ENCODE data around the gene LHPP.

The LHPP gene

DNA sequence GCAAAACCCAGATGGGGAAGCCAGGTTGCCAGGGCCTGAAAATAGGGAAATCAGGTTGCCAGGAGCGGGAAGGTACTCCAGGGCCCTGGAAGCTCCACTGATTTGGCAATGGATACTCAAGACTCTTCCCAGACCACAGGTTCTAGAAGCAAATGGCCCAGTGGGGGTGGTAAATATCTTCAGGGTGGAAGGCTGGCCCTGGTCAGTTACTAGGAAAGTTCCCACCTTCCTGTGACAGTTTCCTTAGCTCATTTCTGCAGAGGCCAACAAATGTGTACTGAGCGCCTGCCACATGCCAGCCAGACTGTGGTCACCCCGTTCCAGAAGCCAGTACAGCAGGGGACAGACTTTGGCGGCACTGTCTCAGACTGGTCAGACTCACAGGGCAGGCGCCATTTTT, 168.9 kb downstream of the LHPP start:
- no peak for DNase-seq

DNA sequence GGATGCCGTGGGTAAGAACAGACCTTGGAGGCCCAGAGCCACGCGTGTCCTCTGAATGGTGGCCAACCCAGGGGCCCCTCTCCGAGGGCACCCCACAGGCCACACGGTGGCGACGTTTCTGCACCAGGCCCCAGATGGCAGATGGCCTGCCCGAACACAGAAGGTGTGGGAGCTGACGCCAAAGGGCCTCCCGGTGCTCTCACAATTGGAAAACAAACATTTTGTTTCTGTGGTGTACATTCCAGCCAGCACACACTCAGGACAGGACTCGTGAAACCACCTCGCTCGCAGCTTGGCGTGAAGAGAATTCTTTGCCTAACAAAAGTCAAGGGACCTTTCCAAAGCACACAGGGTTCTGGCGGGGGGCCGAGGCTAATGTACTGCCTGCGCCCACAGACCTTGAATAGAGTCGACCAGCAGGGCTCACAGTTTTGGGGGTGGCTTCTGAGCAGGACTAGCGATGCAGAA, 170.5 kb downstream of the LHPP start:
- DNase-seq: peak; percentile 57

DNA sequence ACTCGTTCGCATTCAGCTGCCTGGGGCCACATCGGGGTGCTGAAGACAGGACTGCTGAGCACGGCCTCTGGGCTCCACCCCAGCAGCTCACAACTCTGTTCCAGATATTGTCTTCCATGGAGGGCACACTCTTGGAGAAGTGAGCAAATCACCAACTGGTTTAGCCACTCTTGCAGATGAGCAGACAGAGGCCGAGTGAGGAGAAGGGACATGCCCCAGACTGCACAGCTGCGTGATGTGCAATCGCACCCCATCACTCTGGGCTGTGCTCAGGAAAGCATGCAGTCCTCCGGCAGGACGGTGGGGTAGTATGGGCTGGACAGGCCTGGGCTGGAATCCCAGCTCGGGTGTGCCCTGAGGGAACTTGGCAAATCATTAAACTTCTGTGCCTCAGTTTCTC, 170.9 kb downstream of the LHPP start:
- no peak for DNase-seq

DNA sequence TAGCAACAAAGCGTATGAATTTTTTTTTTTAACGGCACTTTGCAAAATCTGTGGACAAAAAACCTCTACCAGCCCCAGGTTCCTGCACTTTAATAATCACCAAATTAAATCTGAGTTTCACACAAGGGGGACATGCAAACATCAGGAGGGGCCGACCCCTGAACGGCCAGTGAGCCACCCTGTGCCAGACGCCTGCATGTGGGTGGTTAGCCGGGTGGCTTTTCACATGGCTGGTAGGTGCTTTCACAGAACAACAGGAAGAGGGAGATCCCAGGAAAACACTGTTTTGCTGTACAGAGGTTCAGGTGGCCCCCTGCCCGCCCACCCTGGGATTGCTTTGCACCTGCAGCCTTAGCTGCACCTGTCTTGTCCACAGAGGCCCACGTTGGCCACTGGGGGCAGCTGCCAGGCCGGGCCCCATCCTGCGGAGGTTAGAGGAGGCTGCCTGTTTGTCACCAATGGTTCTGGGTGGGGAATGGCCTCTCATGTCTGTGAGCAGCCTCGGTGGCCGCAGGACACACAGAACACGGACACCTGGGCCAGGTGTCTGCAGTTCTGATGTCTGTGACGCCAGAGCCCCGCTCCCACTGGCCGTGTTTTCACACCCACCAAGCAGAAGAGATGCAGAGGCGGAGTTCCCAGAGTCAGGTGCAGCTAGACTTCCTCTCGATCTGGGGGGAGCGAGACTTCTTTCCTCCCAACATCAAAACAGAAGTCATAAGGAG, 174.8 kb downstream of the LHPP start:
- no peak for DNase-seq

DNA sequence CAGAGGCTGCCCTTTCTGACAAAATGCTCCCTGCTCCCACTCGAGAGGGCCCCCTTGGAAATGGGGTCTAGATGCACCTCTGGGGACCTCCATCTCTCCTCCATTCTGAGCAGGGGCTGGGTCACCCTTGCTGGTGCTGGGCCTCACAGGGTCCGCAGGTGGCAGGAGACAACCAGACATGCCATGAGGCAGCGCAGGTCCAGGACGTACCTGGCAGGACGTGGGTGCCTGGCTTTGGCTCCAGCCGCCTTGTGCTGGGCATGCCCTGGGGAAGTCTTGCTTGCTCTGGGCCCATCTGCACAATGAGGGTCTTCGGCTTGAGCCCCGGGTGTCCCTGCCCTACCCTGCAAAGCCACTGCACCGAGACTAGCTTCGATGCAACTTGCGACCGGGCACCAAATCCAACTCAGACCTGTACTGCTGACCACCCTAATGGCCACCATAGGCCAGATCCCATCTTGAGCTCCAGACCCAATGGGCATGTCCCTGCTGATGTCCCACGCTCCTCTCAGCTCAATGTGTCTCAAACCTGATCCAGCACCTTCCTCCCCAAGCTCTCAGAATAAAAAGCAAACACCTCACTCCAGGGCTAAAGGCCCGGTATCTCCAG, 175.6 kb downstream of the LHPP start:
- DNase-seq: no peak

DNA sequence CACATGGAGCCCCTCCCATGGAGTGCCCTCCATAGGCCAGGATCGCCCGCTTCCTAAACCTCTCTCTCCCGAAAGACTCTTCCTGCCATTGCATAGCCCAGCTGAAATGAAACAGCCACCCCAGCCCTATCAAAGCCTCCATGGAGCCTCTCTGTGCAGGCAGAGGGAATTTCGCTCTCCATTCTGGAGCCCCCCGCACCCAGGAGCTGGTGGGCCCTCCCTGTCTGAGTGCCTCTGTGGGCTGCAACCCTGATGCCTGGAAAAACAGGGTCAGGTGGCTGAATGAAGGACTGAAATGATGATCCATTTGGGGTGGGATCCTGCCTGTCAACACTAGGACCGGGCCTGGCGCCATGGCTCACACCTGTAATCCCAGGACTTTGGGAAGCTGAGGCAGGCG, 176.1 kb downstream of the LHPP start:
- DNase-seq: no peak

DNA sequence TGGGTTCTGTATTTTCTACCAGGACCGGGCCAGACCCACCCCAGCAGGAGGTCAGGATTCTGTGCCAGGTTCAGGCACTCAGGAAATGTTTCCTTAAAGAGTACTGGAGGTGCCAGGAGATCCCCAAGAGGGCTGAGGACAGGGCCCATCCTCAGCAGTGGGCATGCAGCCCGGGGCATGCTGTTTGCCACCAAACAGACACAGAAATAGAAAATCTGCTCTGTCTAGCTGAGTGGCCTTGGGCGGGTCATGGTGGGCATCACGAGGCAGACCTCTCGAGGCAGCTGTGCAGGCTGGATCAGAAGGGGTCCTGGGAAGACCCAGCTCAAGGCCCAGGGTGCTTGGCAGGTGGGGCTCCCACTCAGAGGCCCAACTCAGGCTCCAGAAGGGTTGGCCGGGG, 177.6 kb downstream of the LHPP start:
- no peak for DNase-seq

DNA sequence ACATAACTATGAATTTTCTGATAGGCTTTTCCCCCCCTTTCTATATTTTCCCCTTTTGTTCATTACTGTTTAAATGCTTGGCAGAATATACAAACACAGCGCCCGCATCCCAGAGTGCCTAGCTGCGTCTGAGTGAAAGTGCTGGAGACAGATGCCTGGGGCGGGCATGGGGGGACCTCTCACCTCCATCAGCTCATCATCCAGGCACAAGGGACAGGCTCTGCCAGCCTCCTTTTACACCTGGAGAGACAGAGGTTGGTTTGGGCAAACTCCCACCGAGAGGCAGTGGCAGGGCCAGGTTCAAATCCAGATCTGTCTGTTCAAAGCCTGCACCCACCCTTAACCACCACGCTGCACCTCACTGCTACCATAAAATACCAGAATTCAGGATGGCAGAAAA, 178.0 kb downstream of the LHPP start:
- DNase-seq: no peak

DNA sequence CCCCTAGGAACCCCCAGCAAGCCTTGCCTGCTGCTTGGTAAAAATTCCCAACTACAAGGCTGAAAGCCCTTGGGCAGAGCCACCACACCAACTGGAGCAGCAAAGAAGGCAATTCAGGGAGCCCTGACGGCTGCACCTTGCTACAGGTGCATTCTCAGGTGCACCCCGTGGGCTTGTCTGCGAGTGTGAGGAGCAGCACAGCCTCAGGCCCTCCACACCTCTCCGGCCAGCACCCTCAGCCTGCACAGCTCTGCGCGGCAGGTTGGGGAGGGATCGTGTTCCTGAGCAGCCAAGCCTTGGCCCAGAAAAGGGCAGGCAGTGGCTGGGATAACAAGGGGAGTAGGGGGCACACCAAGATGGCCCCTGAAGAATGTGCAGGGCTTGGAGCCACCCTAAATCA, 178.4 kb downstream of the LHPP start:
- DNase-seq: no peak

DNA sequence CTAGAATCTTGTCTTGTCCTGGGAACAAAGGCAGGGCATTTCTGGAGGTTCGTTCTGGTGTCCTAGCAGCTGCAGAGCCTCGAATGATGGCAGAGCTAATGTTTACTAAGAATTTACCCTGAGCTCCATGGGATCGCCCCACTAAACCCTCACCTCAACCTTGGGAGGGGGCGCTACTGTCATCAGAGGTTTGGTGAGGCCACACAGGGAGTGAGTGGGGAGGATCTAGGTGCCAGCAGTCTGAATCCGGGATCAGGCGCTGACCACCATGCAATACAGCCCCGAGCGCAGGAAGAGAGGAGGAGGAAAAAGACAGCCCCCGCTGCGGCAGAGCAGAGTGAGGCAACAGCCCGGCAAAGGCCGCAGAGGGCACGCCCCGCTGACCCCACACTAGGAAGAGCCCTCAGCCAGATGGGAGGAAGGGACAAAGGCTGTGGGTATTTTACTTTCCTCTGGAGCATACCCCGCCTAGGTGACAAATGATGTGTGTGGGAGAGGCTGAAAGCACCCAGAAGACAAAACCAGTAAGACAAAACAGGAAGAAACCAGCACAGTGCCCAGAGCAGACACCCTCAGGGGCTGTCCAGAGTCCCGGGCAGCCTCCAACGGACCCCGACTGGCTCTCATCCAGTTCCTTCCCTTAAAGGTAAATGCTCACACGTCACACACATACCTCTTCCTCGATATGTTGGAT, 179.1 kb downstream of the LHPP start:
- no peak for DNase-seq

DNA sequence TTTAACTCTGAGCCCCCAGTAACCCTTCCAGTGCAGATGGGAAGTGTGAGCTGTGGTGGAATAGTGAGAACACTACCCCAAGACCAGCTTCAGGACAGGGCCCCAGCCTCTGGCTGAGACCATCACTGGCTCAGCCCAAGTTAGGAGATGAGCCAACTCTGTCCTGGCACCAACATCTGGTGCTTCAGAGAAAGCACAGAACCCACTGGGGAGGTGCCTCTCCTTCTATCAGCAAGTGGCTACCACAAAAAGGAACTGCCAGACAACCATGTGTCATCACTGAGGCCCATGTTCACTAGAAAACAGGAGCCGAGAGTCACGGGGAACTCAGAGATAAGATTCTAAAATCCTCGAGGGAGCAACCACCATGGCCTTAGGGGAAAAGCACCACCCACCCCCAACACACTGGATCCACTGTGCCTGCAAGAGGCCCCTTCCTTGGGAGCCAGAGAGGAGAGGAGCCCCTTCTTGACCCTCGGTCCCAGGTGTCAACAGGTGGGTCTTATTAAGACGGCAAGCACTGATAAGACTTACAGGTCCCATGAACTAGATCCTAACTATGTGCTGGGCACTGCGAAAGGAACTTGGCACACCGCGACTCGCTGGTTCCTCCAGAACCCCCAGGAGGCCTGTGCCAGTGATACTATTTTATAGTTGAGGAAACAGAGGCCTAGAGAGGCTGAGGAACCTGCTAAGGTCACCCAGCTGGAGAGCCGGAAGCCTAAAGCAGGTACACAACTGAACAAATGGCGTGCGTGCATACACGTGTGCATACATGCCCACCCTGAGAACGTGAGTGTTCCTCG, 179.9 kb downstream of the LHPP start:
- no peak for DNase-seq

DNA sequence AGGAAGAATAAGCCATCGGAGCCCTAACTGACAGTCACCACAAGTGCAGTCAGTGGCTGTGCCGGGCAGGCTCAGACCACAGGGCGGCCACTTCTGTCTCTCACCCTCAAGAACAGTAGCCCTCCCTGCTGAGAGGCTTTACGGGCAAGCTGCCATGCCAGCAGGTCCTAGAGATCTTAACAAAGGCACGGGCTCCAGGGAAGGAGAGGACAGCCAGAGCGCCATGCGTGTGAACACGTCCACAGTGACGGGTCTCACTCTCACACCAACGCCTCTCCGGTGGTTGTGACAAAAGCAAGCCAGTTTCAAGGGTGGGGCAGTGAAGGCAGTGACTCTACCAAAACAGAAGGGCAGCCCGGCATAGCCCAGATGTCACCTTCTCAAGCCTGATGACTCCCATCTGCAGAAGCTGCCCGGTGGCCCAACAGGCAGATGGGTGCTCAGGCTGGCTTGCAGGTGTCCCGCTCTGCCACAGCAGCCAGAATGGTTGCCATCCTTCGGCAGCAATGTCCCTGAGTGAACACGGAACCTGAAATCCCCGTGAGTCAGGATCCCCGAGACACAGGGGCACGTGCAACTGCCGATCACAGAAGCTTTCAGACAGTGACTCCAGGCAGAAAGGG, 180.6 kb downstream of the LHPP start:
- DNase-seq: no peak

DNA sequence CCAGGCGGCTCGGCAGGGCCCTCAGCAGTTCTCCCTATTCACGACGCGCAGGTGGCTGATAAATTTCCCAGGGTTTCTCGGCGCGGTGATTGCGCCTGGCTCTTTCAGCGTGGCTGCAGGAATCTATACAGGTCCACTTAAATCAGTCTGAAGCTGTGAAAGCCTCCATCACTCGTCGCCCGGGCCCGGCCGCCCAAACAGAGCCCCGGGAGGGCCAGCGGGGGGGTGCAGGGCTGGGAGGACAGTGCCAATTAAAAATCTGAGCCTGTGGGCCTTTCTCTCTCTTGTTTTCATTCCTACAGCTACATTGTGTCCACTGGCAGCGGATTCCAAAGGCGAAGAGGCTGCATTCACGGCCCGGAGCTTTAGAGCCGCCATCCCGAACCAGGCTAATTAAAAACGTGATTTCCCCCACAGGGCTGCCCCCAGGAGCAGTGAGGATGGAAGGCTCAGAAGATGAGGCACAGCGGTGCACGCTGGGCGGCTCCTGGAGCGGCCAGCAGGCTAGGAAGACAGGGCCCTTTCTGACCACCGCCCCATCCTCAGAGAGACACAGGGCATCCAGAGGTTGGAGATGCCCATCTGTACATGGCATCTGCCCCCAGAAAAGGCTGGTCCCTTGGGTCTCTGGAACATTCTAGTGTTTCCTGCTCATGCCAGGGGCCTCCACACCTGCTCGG, 181.8 kb downstream of the LHPP start:
- DNase-seq: no peak

DNA sequence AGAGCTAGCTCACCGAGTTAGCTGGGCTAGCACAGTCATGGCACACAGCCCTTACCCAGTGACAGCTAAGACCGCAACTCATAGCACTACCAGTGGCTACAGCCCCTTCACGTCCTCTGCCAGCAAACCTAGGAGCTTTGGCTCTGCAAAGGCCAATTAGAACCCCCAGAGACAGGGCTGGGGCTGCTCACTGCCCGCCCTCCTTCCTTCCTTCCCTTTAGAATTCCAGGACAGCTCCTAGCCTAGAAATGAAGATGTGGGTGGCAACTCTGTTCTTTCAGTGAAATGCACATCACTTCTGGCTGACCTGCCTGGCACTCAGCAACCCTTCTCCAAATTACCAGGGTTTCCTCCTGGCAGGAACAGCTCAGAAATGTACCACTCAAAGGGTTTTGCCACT, 182.6 kb downstream of the LHPP start:
- DNase-seq: no peak

DNA sequence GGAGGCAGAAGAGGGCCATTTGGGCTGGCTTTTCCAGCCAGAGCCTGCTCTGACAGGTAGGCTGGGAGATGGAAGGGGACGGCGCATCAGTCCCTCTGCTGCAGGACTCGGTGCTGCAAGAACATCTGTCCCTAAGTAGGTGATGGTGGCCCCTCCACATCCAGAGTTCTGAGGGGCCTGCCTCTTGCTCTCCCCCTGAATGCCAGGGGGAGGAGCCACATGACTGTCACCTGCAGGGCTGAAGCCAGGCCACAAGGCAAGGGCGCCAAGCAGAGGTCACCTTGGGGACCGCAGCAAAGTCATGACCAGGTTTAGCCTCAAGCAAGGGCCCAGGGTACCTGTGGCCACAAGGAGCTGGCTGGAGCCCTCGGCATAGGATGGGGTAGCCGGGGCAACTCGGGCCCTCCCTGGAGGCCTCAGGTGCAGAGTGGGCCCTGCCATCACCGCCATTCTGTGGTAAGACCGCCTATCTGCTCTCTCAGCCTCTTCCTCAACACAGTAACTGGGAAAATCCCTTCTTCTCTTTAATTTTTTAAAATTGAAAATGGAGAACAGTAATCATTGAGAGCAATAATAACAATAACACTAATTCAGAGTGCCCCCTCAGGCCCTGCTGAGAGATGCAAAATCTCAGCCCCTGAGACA, 183.3 kb downstream of the LHPP start:
- DNase-seq: no peak

DNA sequence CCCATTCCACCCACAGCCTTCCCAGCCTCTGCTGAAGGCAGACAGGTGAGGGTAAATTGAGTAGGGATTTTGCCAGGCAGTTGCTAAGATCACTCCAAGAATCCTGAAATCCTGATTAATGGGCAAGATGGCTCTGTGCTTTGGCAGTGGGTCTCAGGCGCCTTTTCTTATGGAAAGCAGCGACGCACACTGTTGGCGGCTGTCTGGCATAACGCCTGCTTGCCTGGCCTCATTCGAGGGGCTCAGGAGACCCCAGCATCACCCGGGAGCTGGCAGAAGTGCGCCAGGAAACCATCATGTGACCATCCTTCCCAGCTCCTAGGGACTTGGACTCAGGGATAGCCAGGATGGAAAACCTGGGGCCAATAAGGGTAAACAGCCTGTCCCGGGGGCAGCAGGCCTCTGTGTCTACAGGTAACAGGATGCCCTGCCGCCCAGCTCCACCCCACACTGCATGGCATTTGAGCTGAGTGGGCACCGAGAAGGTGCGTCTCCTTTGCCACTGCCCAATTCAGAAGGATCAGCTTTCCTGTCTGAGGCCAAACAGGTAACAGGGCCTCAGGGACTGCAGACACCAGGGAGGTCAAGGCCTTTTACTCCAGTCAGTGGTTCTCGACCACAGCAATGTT, 184.0 kb downstream of the LHPP start:
- DNase-seq: no peak

DNA sequence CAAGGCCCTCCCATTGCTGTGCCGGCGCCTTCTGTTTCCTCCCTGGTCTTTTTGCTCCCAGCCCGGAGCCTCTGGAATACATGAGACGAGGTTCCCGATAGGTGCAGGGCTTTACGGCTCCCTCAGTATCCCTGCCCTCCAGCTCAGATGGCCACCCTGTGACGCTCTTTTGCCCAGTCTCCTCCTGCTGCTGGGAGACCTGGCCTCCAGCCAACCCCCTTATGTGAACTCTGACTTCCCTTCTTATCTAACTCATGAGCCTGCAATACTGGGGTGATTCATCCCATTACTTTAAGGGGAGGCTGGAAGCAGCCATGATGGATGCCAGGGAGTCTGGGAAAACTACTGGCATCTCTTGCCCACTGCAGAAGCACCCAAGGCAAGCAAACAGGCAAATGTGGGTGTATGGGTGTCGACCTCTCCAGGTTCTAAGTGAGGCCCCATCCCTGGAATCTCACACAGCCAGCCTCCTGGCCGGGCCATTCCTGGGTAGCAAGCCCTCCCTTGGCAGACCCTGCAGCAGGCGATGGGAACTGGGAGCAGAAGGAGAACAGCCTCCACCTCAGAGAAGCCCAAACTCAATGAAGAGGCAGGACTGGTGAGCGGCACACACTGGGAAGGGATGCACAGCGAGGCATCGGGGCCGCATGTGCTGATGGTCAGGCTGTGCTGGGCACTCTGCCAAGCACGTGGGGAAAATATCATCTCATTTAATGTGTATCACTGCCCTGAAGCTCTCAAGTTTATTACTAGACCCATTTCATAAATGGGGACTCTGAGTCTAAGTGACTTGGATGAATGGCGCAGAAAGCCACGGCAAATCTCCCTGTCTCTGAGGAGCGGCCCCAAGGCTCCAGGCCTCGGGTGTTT, 185.1 kb downstream of the LHPP start:
- DNase-seq: no peak

DNA sequence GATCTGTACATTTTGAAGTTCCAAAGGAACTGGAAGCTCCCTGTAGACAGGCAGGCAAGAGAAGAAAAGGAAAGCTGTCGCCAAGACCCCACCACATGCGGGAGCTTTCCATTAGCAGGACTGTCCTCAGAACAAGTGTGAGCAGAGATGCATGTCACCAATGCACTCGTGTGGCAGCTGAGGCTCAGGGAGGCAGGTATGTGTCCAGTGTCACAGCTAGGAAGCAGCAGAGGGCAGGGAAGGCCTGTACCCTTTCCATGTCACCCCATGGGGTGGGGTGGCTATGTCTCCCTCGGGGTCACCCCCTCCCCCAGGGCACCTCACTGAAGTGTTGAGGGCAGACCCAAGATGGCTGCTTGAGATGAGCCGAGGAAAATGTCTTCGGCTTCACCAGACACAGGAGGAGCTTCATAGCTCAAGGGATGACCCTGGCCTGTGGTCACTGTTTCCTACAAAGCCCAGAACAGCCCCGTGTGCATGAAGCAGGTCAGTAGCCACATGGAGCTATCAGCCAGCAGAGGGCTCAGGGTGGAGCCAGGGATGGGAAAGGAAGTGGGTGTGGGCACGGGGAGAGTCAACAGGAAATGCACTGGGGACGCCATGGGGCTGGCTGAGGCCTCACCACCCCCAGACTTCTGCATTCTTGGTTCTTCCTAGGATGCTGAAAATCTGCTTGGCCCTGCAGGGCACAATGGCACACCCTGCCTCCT, 186.0 kb downstream of the LHPP start:
- DNase-seq: peak; percentile 68

DNA sequence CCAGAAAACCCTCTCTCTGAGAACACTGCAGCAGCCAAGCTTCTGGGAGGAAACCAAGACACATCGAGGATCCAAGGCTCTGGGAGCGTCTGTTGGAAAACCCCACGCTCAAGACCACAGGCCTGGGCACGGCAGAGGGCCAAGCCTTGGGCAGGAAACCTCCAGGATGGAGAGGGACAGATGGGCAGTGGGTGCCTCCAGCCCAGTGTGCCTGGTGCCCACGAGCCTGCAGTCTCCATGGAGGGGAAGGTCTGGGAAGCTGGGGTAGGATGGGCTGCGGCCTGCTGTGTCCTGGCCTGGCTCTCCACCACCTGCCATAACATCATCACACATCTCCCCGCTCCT, 186.5 kb downstream of the LHPP start:
- DNase-seq: no peak

DNA sequence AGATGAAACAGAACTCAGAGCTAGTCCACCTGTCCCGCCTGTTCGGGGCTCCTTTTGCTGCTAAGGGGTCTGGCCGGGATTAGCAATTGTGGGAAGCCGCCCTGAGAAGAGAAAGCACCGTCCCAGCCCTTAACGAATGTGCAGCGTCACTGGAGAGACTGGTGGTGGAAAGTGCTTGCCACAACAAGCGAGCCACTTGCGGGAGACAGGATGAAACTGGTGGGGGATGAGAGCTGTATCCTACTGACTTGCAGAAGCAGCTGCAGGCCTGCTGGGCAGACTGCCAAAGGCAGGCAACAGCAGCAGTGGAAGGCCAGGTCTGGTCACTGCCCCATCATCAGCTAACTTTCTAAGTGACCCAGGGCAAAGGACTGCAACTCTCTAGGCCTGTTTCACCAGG, 187.1 kb downstream of the LHPP start:
- DNase-seq: peak; percentile 96
